T-helper 17 cell (primary cell): ENCODE data around the gene FAM210A. TPM values are rescaled to one million over a fixed set of nuclear protein-coding genes. Genes with fewer than 3 reads are reported as not detected.
A peak's percentile ranks its signal among the peaks of the same experiment; 100 is the strongest.

ENCODE experiments used
- ATAC-seq: fragments of 150-1000 bp; cut with Tn5 transposase; 2 replicates; pipeline ENCODE4 v1.10.0; 2021; ENCODE audit warnings: mild to moderate bottlenecking, moderate library complexity
- DNase-seq, 3 donors: peaks; one replicate each; pipeline versions ENCODE4 v3.0.0 to v3.0.0-alpha.2; 2020 to 2021
- H3K9me3 ChIP-seq: one replicate; pipeline ENCODE4 v1.7.0; 2013; ENCODE audit warnings: low read length, mild to moderate bottlenecking; ENCODE audit not compliant: control insufficient read depth, poor library complexity, severe bottlenecking
- H3K27ac Mint-ChIP-seq: one replicate; pipeline ENCODE4 v1.8.0; 2022; ENCODE audit warnings: mild to moderate bottlenecking, moderate library complexity, mixed read lengths
- H3K27me3 Mint-ChIP-seq: one replicate; pipeline ENCODE4 v1.8.0; 2022; ENCODE audit warnings: mixed read lengths
- H3K36me3 Mint-ChIP-seq: one replicate; pipeline ENCODE4 v1.8.0; 2022; ENCODE audit warnings: low read depth, mixed read lengths
- H3K4me1 Mint-ChIP-seq: one replicate; pipeline ENCODE4 v1.8.0; 2022; ENCODE audit warnings: mild to moderate bottlenecking, mixed read lengths
- H3K4me3 Mint-ChIP-seq: one replicate; pipeline ENCODE4 v1.8.0; 2022; ENCODE audit warnings: mild to moderate bottlenecking, moderate library complexity, mixed read lengths
- total RNA-seq, 4 donors: library from RNA in 2 of 4; stranded (reverse) in 2 of 4; gene quantifications; one replicate each; pipeline ENCODE4 v1.2.3 and lab custom pipeline; 2022 to 2026

FAM210A gene
- total RNA-seq, 2 donors from 2014 or later, result 5.4 to 7.1 TPM

DNA sequence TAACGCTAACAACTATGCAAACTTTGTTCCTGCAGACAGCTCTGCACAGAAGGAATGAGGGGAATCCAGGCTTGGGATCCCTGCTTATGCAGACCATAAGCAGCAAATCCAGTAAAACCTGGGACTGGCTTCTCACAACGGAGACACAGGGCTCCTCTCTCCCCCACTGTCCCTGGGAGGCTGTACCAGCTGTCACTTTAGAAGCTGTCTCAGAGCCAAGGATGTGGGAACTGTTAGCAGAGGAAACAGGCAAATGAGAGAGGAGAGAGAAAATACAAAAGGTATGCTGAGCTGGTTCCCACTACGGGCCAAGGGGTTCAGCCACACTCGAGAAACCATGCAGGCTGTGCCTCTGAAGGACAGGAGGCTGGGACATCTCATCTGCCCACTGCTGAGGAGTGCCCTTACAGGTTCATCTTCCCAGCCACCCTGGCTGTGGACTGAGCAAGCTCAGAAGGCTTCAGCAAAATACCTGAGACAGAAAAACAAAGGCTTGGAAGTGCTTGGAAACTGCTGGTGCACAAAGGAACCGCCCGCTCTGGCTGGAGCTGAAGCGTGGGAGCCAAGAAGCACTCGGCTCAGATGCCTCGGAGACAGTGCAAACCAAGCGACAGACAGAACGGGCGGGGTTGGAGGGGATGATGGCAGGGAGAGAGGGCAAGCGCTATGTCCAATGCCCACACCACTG lies 72.5 kb downstream of the FAM210A start:
- Mint-ChIP-seq H3K36me3 (no peaks in the 10 kb centered on the region), H3K4me1 (peaks cover under 1% of the 10 kb centered on the region), H3K27me3 (no peaks in the 10 kb centered on the region), H3K4me3 (no peak overlapping the region), H3K27ac (no peak overlapping the region)
- no peak for ATAC-seq
- no peaks in the 10 kb centered on the region for H3K9me3 ChIP-seq
- no peak for DNase-seq

DNA sequence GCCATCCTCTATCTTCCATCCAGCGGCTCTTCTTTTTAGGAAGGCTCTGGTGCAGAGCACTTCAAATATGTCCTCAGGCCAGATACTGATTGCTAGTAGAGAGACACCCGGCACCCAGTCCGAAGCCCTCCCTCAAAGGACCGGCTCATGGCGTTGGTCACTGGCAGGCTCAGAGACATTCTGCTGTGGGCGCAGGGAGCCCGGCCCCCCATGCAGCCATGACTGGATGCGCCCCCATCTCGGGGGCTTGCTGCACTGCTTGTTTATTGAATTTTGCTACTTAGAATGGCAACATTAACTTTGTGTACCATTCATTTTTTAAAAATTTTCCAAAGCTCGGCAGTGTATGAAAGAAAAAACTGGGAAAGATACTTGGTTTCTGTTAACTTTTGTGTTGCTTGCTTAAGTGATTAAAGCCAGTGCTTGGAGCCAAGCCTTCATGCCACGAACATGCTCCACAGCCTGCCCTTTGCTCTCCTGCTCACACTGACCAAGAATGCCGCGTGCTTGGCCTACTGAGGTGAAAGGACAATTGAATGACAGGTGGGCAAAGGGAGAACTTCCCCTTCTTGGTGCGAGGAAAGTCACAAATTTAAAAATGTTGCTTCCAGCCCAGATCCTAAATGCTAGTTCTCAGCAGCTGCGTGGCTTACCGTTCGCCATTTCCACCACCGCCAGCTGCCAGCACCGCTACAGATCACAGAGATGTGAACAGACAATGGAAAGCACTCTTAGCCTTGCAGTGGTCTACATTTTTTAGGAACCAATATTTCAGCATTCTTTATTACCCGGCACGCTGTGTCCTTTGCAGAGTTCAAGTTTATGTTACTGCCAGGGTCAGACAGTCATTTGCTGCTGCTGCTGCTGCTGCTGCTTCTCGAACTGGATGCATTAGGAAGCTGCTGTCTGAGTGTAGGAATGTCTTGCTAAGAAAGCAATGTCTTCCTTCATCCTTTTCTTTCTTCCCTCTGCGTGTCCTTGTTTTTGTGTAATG lies 76.7 kb downstream of the FAM210A start:
- H3K27me3 Mint-ChIP-seq, result no peaks in the 10 kb centered on the region
- peaks cover 3% of the 10 kb centered on the region for H3K36me3 Mint-ChIP-seq
- no peaks in the 10 kb centered on the region for H3K9me3 ChIP-seq
- H3K4me1 Mint-ChIP-seq, result peaks cover 9% of the 10 kb centered on the region
- no peak for DNase-seq
- no peak for ATAC-seq
- no peak overlapping the region for H3K4me3 Mint-ChIP-seq
- no peak overlapping the region for H3K27ac Mint-ChIP-seq

DNA sequence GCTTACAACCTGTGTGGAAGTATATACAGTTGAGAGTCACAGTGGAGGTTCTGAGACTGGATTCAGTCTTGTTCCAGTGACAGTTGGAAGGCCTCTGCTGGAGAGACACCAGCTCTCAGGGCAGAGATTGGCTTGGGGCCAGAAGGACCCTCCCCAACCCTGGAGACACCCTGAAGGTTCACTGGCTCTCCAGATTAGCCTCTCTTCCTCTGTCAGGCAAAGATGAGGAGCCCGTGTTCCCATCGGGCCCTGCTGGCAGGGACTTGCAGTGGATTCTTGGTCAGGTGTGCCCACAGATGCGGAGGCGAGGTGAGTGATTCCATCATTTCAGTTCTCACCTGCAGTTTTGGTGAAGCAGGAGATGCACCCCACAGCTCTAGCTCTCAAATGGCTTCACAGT lies 78.6 kb downstream of the FAM210A start:
- Mint-ChIP-seq H3K4me3 (no peak overlapping the region), H3K4me1 (peaks cover 10% of the 10 kb centered on the region), H3K27me3 (no peaks in the 10 kb centered on the region), H3K36me3 (peaks cover 3% of the 10 kb centered on the region), H3K27ac (no peak overlapping the region)
- DNase-seq (no peak), ATAC-seq (no peak)
- no peaks in the 10 kb centered on the region for H3K9me3 ChIP-seq

DNA sequence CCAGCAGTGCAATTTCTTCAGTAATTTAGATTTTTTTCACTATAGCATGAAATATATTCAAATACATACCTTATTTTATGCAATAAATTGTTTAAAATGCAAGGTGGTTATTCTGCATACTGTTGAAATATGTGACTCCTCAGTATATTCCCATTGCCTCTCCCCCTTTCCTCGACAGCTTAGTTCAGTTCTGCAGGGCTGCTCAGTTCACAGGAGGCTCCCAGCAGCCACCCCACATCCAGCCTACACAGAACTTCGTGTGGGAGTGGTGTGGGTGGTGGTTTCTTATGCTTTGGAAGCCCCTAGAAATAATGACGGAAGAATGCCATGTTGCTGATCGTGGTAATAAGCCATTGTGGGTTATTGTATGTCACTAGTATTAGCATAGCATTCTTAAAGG lies 79.7 kb downstream of the FAM210A start:
- H3K4me3 Mint-ChIP-seq, result no peak overlapping the region

DNA sequence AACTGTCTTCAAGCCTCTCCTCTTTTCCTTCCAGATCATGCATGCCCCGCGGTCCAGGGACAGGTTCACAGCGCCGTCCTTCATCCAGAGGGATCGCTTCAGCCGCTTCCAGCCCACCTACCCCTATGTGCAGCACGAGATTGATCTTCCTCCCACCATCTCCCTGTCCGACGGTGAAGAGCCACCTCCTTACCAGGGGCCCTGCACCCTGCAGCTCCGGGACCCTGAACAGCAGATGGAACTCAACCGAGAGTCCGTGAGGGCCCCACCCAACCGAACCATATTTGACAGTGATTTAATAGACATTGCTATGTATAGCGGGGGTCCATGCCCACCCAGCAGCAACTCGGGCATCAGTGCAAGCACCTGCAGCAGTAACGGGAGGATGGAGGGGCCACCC lies 81.3 kb downstream of the FAM210A start:
- H3K36me3 Mint-ChIP-seq, result peaks cover 6% of the 10 kb centered on the region
- no peaks in the 10 kb centered on the region for H3K9me3 ChIP-seq
- DNase-seq (no peak), ATAC-seq (no peak)
- H3K4me1 Mint-ChIP-seq, result peaks cover 10% of the 10 kb centered on the region
- no peak overlapping the region for H3K27ac Mint-ChIP-seq
- H3K4me3 Mint-ChIP-seq, result no peak overlapping the region
- H3K27me3 Mint-ChIP-seq, result no peaks in the 10 kb centered on the region

More for the DNA sequence above, 79.7 kb downstream of the FAM210A start:
- Mint-ChIP-seq H3K27me3 (no peaks in the 10 kb centered on the region), H3K36me3 (peaks cover 3% of the 10 kb centered on the region), H3K27ac (no peak overlapping the region), H3K4me1 (peaks cover 10% of the 10 kb centered on the region)
- DNase-seq (no peak), ATAC-seq (no peak)
- no peaks in the 10 kb centered on the region for H3K9me3 ChIP-seq

DNA sequence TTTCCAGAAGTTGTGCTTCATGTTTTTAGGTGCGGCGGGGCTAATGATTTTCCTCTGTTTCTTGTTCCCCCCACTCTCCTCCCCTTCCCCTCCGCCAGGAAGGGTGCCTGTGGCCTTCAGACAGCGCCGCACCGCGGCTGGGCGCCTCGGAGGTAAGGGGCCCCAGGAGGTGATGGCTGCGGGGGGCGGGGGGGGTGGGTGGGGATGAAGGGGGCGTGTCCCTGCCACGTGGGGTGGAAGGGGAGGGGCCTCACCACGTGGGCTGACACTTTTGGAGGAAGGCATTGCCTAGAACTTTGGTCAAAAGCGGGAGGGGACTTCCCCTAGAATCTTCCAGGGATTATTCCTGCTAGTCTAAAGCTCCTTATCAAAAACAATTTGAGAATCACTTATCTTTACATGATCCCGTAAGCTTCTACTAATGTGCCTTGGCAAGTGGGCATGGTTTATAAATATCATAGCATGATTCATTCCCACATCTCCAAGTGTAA lies 83.1 kb downstream of the FAM210A start:
- Mint-ChIP-seq H3K4me1 (peaks cover 7% of the 10 kb centered on the region), H3K27ac (no peak overlapping the region), H3K27me3 (no peaks in the 10 kb centered on the region), H3K4me3 (no peak overlapping the region), H3K36me3 (peaks cover 6% of the 10 kb centered on the region)
- DNase-seq (no peak), ATAC-seq (no peak)
- H3K9me3 ChIP-seq, result no peaks in the 10 kb centered on the region

DNA sequence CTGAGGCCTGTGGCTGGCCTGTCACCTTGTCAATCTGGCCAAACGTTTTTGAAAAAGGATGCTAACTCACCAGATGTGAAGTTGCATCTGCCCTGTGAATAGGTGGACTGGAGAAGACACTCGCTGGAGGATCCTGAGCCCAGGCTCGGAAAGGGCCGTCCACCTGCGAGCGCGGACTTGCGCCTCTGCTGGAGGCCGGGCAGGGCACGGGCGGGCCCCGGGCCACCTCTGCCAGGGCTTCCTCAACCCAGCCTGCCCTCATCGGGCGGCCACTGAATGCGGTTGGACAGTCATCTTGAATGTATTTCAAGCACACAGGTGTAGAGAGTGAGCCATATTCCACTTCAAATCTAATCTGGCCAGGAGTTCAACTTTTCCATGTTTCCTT lies 83.9 kb downstream of the FAM210A start:
- Mint-ChIP-seq H3K4me3 (no peak overlapping the region), H3K27ac (no peak overlapping the region), H3K36me3 (peaks cover 6% of the 10 kb centered on the region), H3K4me1 (peaks cover 7% of the 10 kb centered on the region), H3K27me3 (no peaks in the 10 kb centered on the region)
- no peaks in the 10 kb centered on the region for H3K9me3 ChIP-seq
- no peak for DNase-seq
- ATAC-seq, result no peak

DNA sequence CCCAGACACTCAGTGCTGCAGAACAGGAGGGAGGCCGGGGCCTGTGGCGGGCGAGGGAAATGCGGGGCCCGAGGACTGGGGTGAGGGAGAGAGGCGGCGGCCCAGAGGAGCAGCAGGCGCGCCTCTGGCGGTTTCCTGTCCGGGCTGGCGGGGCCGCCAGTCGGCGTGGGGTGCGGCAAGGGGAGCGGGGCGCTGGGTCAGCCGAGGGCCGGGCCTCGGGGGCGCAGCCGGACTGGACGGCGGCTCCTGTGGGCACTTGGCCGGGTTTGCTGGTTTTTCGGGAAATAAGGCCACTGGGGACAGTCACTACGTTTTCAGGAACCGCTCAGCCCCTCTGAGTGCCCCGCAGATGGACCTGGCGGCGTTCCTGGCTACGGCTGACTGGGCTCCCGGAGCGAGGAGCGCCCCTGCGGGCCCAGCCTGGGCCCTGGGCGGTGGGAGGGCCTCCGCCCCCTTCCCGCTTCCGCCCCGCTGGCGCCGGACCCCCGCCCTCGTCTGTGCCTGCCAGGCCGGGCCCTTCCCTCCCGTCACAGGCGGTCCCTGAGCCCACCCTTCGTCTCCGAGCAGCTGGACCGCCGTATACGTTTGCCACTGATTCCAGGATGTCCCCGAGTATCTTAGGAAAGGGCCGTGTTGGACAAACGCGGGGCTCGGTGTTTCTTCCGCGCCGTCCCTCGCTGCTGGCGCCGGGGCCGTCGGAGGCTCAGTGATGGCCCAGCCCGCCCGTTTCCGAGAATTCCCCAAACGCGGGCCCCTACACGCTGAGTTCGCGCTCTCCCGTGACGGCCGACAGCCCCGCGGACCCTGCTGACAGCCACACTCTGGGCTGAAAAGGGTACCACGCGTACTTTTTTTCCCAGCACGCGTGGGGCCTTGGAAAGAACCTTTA lies 84.6 kb downstream of the FAM210A start:
- DNase-seq (no peak), ATAC-seq (no peak)
- Mint-ChIP-seq H3K27ac (no peak overlapping the region), H3K4me1 (peaks cover 6% of the 10 kb centered on the region), H3K27me3 (no peaks in the 10 kb centered on the region), H3K4me3 (no peak overlapping the region), H3K36me3 (peaks cover 6% of the 10 kb centered on the region)
- H3K9me3 ChIP-seq, result no peaks in the 10 kb centered on the region

DNA sequence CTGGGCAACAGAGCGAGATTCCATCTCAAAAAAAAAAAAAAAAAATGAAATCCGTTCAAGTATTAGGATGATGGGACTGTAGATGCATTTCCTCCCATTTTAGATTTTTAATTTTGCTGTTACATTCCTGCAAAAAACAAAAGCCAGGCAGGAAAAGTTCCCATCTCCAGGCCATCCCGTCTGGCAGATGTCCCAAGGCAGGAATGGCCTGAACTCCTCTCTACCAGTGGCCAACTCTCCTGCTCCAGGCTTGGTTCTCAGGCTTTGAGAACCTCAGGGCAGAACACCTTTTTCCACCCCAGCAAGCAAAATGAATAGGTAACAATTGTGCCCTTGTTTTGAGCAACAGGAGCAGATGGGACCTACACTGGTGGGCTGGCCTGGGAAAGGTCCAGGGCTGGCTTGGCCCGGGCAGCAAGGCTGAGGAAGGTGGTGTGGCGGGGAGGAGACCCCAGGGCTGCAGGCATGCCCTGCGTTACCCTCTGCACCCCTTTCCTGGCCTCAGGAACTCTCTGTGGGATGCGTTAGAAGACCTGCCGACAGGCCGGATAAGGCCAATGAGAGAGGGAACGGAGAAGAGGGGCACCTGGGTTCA lies 86.0 kb downstream of the FAM210A start:
- no peak for DNase-seq
- no peaks in the 10 kb centered on the region for H3K9me3 ChIP-seq
- H3K27ac Mint-ChIP-seq, result no peak overlapping the region
- no peak overlapping the region for H3K4me3 Mint-ChIP-seq
- H3K4me1 Mint-ChIP-seq, result peaks cover 4% of the 10 kb centered on the region
- H3K36me3 Mint-ChIP-seq, result peaks cover 6% of the 10 kb centered on the region
- no peaks in the 10 kb centered on the region for H3K27me3 Mint-ChIP-seq
- ATAC-seq, result no peak

DNA sequence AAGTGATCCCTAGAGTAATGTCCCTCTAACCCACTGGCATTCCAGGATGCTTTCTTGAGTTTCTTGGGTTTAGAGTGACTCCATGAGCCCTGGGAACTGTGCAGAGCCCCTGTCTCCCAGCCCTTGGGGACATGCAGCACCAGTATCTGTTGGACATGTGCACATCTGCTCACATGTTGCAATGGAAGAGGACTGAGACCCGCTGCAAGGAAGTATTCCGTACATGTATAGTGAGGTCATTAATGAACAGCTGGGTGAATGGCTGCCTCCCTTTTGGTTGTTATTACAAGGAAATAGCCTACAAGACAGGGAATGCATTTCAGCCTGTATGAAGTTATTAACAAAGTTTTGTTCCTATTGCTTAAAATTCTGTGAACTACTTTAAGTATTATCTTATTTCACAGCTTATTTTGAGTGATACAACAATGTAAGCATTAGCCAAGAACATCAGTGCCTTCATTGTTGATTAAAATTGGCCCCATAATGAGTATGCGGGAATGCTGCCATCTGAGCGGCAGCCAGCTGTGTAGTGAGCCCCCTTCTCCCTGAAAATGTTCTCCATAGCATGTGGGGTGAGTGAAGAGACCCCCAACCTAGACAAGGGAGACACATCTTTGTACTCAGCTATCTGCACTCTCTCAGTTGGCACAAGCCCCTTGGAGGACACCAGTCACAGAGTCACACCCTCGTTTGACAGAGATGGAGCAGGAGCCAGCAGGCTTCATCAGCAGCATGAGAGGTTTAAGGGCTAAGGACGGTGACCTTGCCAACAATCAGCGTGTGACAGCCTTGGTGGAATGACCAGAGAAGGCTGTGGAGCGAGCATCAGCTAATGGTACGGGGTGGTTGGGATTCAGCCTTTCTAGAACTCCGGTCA lies 87.4 kb downstream of the FAM210A start:
- H3K27ac Mint-ChIP-seq, result no peak overlapping the region
- H3K27me3 Mint-ChIP-seq, result no peaks in the 10 kb centered on the region
- peaks cover 3% of the 10 kb centered on the region for H3K36me3 Mint-ChIP-seq
- H3K4me3 Mint-ChIP-seq, result no peak overlapping the region
- no peaks in the 10 kb centered on the region for H3K4me1 Mint-ChIP-seq
- ATAC-seq (no peak), DNase-seq (no peak)
- H3K9me3 ChIP-seq, result no peaks in the 10 kb centered on the region

DNA sequence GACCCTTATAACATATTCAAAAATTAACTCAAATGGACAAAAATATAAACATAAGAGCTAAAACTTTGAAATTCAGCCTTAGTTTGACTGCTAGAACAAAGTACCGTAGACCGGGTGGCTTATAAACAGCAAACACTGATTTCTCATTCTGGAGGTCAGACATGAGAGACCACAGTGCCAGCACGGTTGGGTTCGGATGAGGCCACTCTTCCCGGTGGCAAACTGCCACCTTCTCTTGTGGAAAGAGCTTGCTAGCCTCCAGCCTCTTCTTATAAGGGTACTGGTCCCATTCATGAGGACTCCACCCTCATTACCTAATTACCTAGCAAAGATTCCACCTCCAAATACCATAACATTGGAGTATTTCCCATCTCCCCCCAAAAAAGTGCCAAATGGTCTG lies 91.3 kb downstream of the FAM210A start:
- ATAC-seq (no peak), DNase-seq (no peak)
- Mint-ChIP-seq H3K4me1 (peaks cover 5% of the 10 kb centered on the region), H3K27me3 (no peaks in the 10 kb centered on the region), H3K27ac (peak overlapping the region; percentile 27), H3K36me3 (no peaks in the 10 kb centered on the region), H3K4me3 (no peak overlapping the region)
- no peaks in the 10 kb centered on the region for H3K9me3 ChIP-seq

DNA sequence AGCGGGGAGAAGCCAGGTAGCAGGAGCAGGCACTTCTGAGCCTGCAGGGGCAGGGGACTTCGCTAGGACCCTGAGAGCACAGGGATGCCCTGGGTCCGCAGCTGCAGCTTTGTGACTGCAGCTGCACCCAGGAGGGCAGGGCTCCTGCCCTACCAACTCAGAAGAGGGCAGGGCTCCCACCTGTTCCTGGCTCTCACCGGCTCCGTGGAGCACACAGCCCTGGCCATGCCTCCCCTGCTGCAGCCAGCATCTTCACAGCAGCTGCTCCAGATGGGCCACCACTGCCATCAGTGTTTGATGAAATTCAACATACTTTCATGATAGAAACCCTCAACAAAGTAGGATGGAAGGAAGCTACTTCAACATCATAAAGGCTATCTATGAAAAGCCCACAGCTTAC lies 92.7 kb downstream of the FAM210A start:
- ATAC-seq (no peak), DNase-seq (no peak)
- H3K27me3 Mint-ChIP-seq, result no peaks in the 10 kb centered on the region
- H3K4me1 Mint-ChIP-seq, result peaks cover 7% of the 10 kb centered on the region
- H3K9me3 ChIP-seq, result no peaks in the 10 kb centered on the region
- no peaks in the 10 kb centered on the region for H3K36me3 Mint-ChIP-seq
- H3K4me3 Mint-ChIP-seq, result no peak overlapping the region
- no peak overlapping the region for H3K27ac Mint-ChIP-seq
